Suprapubic skin (tissue), 4 donors: ENCODE results near the gene TRIM7. TPM values are rescaled to one million over a fixed set of nuclear protein-coding genes. Genes with fewer than 3 reads are reported as not detected.
"Not testable (repeated sequence)": the region's sequence is repeated elsewhere in the genome, so short reads cannot be mapped to it uniquely, and the experiment has no call there.

Experiments used
- DNase-seq, 2 donors: peaks; one replicate each; pipeline ENCODE4 v3.0.0-alpha.2; 2019; ENCODE audit warnings: low spot score in 2 of 2
- H3K27ac ChIP-seq: fragments of 200-600 bp; sonication (generic); one replicate; pipeline ENCODE4 v1.5.1; 2019
- H3K27me3 ChIP-seq: fragments of 200-600 bp; sonication (generic); one replicate; pipeline ENCODE4 v1.5.1; 2019
- H3K36me3 ChIP-seq: fragments of 200-600 bp; sonication (generic); one replicate; pipeline ENCODE4 v1.5.1; 2019
- H3K4me1 ChIP-seq: fragments of 200-600 bp; sonication (generic); one replicate; pipeline ENCODE4 v1.5.1; 2019
- H3K4me3 ChIP-seq: fragments of 200-600 bp; sonication (generic); one replicate; pipeline ENCODE4 v1.5.1; 2019; ENCODE audit warnings: mild to moderate bottlenecking
- H3K9me3 ChIP-seq: fragments of 200-600 bp; sonication (generic); one replicate; pipeline ENCODE4 v1.5.1; 2019
- EP300 ChIP-seq: sonication (generic); formaldehyde crosslinking; IDR thresholded peaks from one replicate; pipeline ENCODE4 v1.6.1; 2017; ENCODE audit warnings: antibody characterized with exemption
- POLR2A ChIP-seq, 2 donors: fragments of 450-650 bp; IDR thresholded peaks; one replicate each; pipeline ENCODE4 v1.6.1; 2017; ENCODE audit warnings: antibody characterized with exemption in 2 of 2, mild to moderate bottlenecking in 2 of 2, moderate library complexity in 2 of 2
- POLR2AphosphoS5 ChIP-seq, 3 donors: sonication (generic); formaldehyde crosslinking; IDR thresholded peaks; one replicate each; pipeline ENCODE4 v1.6.1; 2017; ENCODE audit warnings: antibody characterized with exemption in 3 of 3
- WGBS: methylation state at CpG from one replicate; pipeline ENCODE4 v1.1.5; 2018; 5-methylcytosine and 5-hydroxymethylcytosine counted together
- total RNA-seq, 4 donors: library from RNA; depleted of rRNA; stranded (reverse); fragments of >200 nt; gene quantifications; one replicate each; pipeline ENCODE4 v1.1.0, GENCODE V29; 2016
- TF ChIP-seq, protein P1 (sequence below), 2 donors: fragments of 200-600 bp in 1 of 2; fragments of 450-650 bp in 1 of 2; sonication (generic) in 1 of 2; IDR thresholded peaks; one replicate each; pipeline ENCODE4 v1.5.1; 2016 to 2019; ENCODE audit warnings: antibody characterized with exemption in 2 of 2, mild to moderate bottlenecking in 1 of 2, moderate library complexity in 1 of 2

The TRIM7 gene
- total RNA-seq, 4 donors from 2014 or later = 52.0 to 79.0 (median 69.4) TPM

DNA sequence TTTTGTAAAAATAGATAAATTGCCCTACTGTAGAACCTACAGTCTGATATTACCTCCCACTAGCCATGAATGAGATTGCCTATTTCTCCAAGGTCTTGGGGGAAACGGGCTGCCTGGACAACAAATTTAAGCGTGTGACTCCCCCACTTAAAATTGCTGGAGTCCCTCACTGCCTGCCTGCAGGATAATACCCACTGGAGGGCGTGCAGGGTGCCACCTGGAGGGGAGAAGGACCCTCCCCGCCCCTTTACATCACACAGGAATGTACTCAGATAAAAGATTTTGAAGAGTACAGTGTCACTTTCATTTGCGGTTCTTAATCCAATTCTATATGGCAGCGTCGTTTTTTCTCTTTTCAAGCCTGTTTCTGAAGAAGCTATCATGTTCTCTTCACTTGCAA, 6.2 kb upstream of the TRIM7 start:
- WGBS = 67% methylated on average over 7 of the region's 7 CpGs
- no peak for DNase-seq

DNA sequence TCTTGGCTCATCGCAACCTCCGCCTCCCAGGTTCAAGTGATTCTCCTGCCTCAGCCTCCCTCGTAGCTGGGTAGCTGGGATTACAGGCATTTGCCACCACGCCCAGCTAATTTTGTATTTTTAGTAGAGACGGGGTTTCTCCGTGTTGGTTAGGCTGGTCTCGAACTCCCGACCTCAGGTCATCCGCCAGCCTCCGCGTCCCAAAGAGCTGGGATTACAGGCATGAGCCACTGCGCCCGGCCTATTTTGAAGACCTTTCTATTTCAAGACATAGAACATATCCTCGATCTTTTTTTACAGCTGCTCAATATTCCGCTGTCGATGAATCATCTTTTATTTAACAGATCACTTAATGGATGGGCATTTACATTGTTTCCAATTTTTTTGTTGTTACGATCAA, 5.7 kb upstream of the TRIM7 start:
- not testable (repeated sequence) for H3K36me3 ChIP-seq, H3K27me3 ChIP-seq, H3K27ac ChIP-seq, DNase-seq, H3K4me3 ChIP-seq, H3K9me3 ChIP-seq
- WGBS = 79% methylated on average over 17 of the region's 17 CpGs
- H3K4me1 ChIP-seq = peaks cover 22% of the 10 kb centered on the region

More for the DNA sequence above, 6.2 kb upstream of the TRIM7 start:
- H3K9me3 ChIP-seq = no peaks in the 10 kb centered on the region
- H3K27me3 ChIP-seq = no peaks in the 10 kb centered on the region
- TF ChIP-seq POLR2AphosphoS5 (IDR thresholded peaks at IDR 0.05) (no peak), POLR2A (IDR thresholded peaks at IDR 0.05) (no peak), EP300 (no peak)
- TF ChIP-seq, protein P1, sequence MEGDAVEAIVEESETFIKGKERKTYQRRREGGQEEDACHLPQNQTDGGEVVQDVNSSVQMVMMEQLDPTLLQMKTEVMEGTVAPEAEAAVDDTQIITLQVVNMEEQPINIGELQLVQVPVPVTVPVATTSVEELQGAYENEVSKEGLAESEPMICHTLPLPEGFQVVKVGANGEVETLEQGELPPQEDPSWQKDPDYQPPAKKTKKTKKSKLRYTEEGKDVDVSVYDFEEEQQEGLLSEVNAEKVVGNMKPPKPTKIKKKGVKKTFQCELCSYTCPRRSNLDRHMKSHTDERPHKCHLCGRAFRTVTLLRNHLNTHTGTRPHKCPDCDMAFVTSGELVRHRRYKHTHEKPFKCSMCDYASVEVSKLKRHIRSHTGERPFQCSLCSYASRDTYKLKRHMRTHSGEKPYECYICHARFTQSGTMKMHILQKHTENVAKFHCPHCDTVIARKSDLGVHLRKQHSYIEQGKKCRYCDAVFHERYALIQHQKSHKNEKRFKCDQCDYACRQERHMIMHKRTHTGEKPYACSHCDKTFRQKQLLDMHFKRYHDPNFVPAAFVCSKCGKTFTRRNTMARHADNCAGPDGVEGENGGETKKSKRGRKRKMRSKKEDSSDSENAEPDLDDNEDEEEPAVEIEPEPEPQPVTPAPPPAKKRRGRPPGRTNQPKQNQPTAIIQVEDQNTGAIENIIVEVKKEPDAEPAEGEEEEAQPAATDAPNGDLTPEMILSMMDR (IDR thresholded peaks at IDR 0.05) = no peak
- no peak overlapping the region for H3K27ac ChIP-seq
- H3K36me3 ChIP-seq = no peaks in the 10 kb centered on the region
- no peak overlapping the region for H3K4me3 ChIP-seq
- peaks cover 21% of the 10 kb centered on the region for H3K4me1 ChIP-seq

DNA sequence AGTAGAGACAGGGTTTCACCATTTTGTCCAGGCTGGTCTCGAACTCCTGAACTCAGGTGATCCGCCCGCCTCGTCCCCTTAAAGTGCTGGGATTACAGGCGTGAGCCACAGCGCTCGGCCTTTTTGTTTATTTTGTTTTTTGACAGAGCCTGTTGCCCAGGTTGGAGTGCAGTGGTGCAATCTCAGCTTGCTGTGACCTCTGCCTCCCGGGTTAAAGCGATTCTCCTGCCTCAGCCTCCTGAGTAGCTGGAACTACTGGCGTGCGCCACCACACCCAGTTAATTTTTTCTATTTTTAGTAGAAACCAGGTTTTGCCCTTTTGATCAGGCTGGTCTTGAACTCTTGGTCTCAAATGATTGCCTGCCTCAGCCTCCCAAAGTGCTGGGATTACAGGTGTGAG, 5.2 kb upstream of the TRIM7 start:
- not testable (repeated sequence) for H3K4me3 ChIP-seq, H3K36me3 ChIP-seq, H3K27ac ChIP-seq, H3K27me3 ChIP-seq, DNase-seq, H3K9me3 ChIP-seq
- H3K4me1 ChIP-seq = peaks cover 28% of the 10 kb centered on the region
- WGBS = 87% methylated on average over 11 of the region's 11 CpGs

DNA sequence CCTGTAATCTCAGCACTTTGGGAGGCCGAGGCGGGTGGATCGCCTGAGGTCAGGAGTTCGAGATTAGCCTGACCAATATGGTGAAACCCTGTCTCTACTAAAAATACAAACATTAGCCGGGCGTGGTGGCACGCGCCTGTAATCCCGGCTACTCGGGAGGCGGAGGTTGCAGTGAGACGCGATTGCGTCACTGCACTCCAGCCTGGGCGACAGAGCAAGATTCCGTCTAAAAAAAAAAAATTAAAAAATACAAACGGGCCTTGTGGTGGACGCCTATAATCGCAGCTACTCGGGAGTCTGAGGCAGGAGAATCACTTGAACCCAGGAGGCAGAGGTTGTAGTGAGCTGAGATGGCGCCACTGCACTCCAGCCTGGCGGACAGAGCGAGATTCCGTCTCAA, 4.0 kb upstream of the TRIM7 start:
- not testable (repeated sequence) for H3K36me3 ChIP-seq, H3K27ac ChIP-seq, H3K9me3 ChIP-seq, H3K4me3 ChIP-seq, DNase-seq, H3K27me3 ChIP-seq
- H3K4me1 ChIP-seq = peaks cover 37% of the 10 kb centered on the region
- WGBS = 88% methylated on average over 24 of the region's 24 CpGs

DNA sequence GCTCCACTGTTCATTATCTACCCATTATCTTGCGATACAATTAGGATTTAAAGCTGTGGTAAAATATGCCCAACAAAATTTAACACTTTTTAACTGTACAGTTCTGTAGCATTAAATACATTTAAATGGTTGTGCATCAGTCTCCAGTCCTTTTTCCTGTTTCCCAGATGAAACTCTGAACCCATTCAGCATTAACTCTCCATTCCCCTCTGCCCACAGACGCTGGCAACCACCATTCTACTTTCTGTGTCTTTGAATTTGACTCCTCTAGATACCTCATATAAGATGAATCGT, 2.9 kb upstream of the TRIM7 start:
- WGBS = 45% methylated on average over 3 of the region's 3 CpGs
- Histone ChIP-seq H3K4me3 (peak overlapping the region; percentile 61), H3K4me1 (peaks cover 48% of the 10 kb centered on the region), H3K27ac (no peak overlapping the region), H3K36me3 (no peaks in the 10 kb centered on the region), H3K27me3 (no peaks in the 10 kb centered on the region), H3K9me3 (no peaks in the 10 kb centered on the region)
- TF ChIP-seq EP300 (no peak), POLR2A (IDR thresholded peaks at IDR 0.05) (no peak), POLR2AphosphoS5 (IDR thresholded peaks at IDR 0.05) (no peak)
- TF ChIP-seq, protein P1 (IDR thresholded peaks at IDR 0.05) = no peak
- DNase-seq = no peak

DNA sequence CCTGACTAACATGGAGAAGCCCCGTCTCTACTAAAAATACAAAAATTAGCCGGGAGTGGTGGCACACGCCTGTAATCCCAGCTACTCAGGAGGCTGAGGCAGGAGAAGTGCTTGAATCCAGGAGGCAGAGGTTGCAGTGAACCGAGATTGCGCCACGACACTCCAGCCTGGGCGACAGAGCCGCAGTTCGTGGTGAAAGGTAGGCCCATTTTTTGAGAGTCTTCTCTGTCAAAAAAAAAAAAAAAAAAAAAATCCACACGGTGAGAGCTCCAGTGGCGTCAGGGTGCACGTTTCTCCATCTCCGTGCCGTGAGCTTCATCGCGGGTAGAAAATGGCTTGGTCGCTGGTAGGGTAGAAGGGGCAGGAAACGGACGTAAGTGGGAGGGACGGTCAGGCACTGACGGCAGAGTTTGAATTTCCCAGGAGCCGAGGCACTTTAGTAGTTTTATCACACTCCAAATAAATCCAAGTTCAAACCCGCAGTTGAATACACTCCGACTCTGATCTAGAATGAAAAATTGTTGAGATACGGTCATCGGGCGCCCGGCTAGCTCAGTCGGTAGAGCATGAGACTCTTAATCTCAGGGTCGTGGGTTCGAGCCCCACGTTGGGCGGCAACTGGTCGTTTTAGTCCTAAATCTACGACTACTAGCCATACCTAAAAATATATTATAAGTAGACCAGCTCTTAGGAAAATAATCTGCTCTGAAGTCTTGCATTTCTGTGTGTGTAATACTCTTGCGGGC, 2.4 kb upstream of the TRIM7 start:
- peak in 1 of 2 donors; percentile 83 for DNase-seq
- Histone ChIP-seq H3K27ac (peak overlapping the region; percentile 66), H3K4me3 (peak overlapping the region; percentile 61), H3K9me3 (no peaks in the 10 kb centered on the region), H3K36me3 (no peaks in the 10 kb centered on the region), H3K27me3 (no peaks in the 10 kb centered on the region), H3K4me1 (peaks cover 51% of the 10 kb centered on the region)
- under 1% methylated on average over 36 of the region's 36 CpGs for WGBS
- TF ChIP-seq, protein P1 (IDR thresholded peaks at IDR 0.05) = no peak
- TF ChIP-seq EP300 (no peak), POLR2AphosphoS5 (IDR thresholded peaks at IDR 0.05) (no peak), POLR2A (IDR thresholded peaks at IDR 0.05) (no peak)
